K562 (cell line): ENCODE measurements around the gene MRPL48. TPM values are rescaled to one million over a fixed set of nuclear protein-coding genes. Genes with fewer than 3 reads are reported as not detected.

Source experiments
- ATF1 ChIP-seq, 2 experiments: fragments of 450-650 bp in 1 of 2; IDR thresholded peaks; 2 replicates each; pipeline ENCODE4 v1.6.1; 2016; ENCODE audit warnings: missing compliant biosample characterization in 1 of 2, missing genetic modification characterization in 1 of 2
- CHD4 ChIP-seq: fragments of 200-600 bp; sonication (generic); IDR thresholded peaks from 3 replicates; pipeline ENCODE4 v1.6.1; 2012; ENCODE audit warnings: low read depth, mild to moderate bottlenecking, mixed read lengths, low read length, inconsistent platforms; ENCODE audit not compliant: insufficient read depth, insufficient replicate concordance, poor library complexity, severe bottlenecking
- FOXJ2 ChIP-seq: fragments of 200-800 bp; sonication (Bioruptor generic); IDR thresholded peaks from 2 replicates; pipeline ENCODE4 v1.6.1; 2016; ENCODE audit warnings: missing genetic modification characterization, missing compliant biosample characterization
- HDAC1 ChIP-seq, 2 experiments: fragments of 450-650 bp; IDR thresholded peaks; 2 replicates each; pipeline ENCODE4 v1.6.1; 2016 to 2017; ENCODE audit warnings: inconsistent platforms in 1 of 2, mild to moderate bottlenecking in 1 of 2, moderate library complexity in 1 of 2
- KLF10 ChIP-seq: fragments of 250-450 bp; sonication (Bioruptor Pico); IDR thresholded peaks from 2 replicates; pipeline ENCODE4 v1.6.1; 2021; ENCODE audit warnings: matching md5 sums
- SMAD1 ChIP-seq: fragments of 150-350 bp; IDR thresholded peaks from 2 replicates; pipeline ENCODE4 v1.6.1; 2014; ENCODE audit warnings: low read length, low read depth; ENCODE audit not compliant: partially characterized antibody
- SRF ChIP-seq, 2 experiments: fragments of 250-450, 450-650 bp in 1 of 2; sonication (Bioruptor Pico) in 1 of 2; sonication (generic) in 1 of 2; formaldehyde crosslinking; IDR thresholded peaks; 2 replicates each; pipeline versions ENCODE4 v1.5.0 to v1.5.1; 2020 to 2022; ENCODE audit warnings: mild to moderate bottlenecking in 1 of 2, missing genetic modification reagents in 1 of 2
- ZNF551 ChIP-seq: fragments of 250-450 bp; sonication (Bioruptor Pico); IDR thresholded peaks from 2 replicates; pipeline ENCODE4 v1.5.0; 2021; ENCODE audit warnings: mild to moderate bottlenecking, moderate library complexity
- polyA plus RNA-seq, 8 experiments: library from polyadenylated mRNA; depleted of rRNA in 4 of 8; stranded (reverse) in 5 of 8; unstranded in 3 of 8; fragments of >200 nt; fragmentation: Nextera tagmentation in 2 of 8; fragmentation: Illumina TruSeq in 1 of 8; extraction: Ambion mirVana in 2 of 8; extraction: Trizol in 1 of 8; gene quantifications; 2 replicates each; pipeline versions ENCODE4 v1.2.1 to v1.2.3, GENCODE V29; 2011 to 2014; ENCODE audit warnings: inconsistent platforms in 1 of 8, missing spikeins in 1 of 8
- total RNA-seq, 7 experiments: library from RNA; depleted of rRNA in 6 of 7; stranded (reverse); fragments of >200 nt in 6 of 7; fragmentation: Illumina TruSeq in 2 of 7; extraction: Trizol in 2 of 7; gene quantifications; 2 replicates each; pipeline versions ENCODE4 v1.2.1 to v1.2.3, GENCODE V29; 2011 to 2021; ENCODE audit warnings: low replicate concordance in 1 of 7
- TF ChIP-seq, protein P1 (sequence below): fragments of 250-450 bp; sonication (Bioruptor Pico); IDR thresholded peaks from 2 replicates; pipeline ENCODE4 v1.5.0; 2021; ENCODE audit warnings: mild to moderate bottlenecking, moderate library complexity
- TF ChIP-seq, protein P2 (sequence below): fragments of 200-800 bp; sonication (Bioruptor generic); IDR thresholded peaks from 2 replicates; pipeline ENCODE4 v1.6.1; 2016; ENCODE audit warnings: missing genetic modification characterization, missing compliant biosample characterization
- TF ChIP-seq, protein P3 (sequence below): sonication (generic); formaldehyde crosslinking; IDR thresholded peaks from 2 replicates; pipeline ENCODE4 v1.9.0; 2022; ENCODE audit warnings: mild to moderate bottlenecking, missing genetic modification reagents
- TF ChIP-seq, protein P4 (sequence below): sonication (generic); formaldehyde crosslinking; IDR thresholded peaks from 2 replicates; pipeline ENCODE4 v1.8.1; 2023; ENCODE audit warnings: mild to moderate bottlenecking, missing genetic modification reagents

Gene MRPL48
- total and polyA plus RNA-seq, 9 of the 15 experiments (the other 6 are each of a cell fraction or from before 2014, with no cell fraction given): 66.0 to 237 (median 104) TPM

DNA sequence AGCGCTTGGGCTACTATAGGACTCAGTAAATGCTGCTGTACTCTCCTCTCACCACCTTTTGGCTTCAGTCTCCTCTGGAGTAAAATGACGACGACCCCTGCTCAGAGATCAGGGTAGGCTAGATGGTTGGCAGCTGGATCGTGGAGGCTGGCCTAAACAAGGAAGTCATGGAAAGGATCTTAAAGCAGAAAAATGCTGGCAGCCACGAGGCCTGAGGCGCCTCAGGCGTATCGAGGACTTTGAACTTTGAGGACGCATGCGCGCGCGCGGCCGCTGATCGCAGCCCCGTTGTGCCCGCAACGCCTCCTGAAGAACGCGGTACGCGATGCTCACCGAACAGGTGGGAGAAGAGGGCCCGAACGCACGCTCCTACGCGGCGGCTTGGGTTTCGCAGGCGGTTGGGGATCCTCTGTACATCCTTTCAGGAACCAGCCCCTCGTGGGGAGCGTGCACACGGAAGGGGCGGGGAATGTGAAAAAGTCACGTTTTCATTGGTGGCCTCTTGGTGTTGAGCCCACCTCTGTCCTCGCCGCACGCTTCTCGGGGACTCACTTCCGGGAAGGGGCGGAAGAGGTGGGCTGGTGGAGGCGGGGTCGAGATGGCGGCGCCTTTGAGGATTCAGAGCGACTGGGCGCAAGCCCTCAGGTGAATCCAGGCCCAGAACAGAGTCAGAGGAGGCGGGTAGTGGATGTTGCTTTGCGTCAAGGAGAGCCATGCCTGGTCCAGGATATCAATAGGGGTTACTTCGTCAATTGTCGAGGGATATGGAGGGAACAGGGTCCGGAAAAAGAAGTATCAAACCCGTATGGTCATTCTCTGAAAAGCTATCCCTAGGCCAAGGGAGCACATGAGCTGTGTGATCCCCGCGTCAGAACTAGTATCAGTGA lies 89.0 kb downstream of the MRPL48 start, which contains the start of the genes COA4 and PAAF1 (continued):
- TF ChIP-seq, protein P1, sequence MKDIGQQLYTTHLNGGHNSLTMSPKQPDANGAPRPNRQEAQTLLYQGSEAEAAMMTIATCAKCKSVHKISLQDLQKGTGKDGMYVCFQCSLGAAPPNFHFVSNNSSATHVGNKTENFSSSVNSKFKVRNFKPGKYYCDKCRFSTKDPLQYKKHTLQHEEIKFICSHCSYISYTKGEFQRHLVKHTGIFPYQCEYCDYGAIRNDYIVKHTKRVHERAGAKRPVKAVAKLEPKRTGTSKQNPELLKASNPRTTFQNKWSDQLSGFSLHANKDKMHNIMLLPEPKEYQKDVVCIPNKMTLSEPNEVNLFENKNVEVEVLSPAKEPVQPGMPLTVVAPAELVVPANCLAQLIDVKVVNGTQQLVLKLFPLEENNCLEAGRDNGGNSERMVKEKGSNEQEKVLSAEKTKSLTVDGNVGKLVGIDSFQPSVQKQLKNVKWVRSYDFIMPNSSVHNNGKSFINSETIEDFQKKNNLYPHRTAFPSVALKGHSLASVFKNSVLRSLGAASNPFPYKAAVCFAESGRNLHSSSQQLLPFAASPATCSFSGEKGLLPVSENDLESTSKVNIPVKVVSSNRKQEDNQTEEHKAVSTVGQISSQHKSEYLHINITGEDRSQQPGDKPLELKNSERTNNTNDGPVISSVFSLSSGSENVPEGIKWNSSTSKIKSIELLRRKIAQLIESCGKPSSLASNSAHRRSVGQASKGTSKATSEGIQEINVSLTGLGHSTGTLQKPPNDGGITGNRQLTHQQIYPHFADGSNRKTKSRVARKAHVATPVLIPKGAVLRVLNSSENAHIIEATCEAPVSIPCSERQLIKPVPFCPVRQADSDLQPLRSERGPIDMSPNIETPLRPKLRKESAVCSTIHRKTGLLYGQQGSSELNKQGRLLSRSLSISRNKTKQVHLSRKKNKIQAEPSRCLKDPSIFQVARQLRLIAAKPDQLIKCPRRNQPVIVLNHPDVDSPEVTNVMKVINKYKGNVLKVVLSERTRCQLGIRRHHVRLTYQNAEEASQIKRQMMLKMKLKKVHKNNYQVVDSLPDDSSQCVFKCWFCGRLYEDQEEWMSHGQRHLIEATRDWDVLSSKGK (CRISPR knock-in tag): no peak
- TF ChIP-seq CHD4 (no peak), KLF10 (CRISPR knock-in tag) (no peak), SRF (CRISPR knock-in tag; IDR thresholded peaks at IDR 0.05) (peak in 1 of 2 experiments; percentile 28; a peak in 1 of 4 replicates), HDAC1 (IDR thresholded peaks at IDR 0.05) (peak in 1 of 2 experiments; percentile 96; a peak in 2 of 4 replicates), SMAD1 (peak; percentile 48), ZNF551 (CRISPR knock-in tag) (no peak), ATF1 (CRISPR knock-in tag; IDR thresholded peaks at IDR 0.05) (no peak), ATF1 (tag; IDR thresholded peaks at IDR 0.05) (peak; percentile 85), FOXJ2 (tag) (no peak)
- TF ChIP-seq, protein P2, sequence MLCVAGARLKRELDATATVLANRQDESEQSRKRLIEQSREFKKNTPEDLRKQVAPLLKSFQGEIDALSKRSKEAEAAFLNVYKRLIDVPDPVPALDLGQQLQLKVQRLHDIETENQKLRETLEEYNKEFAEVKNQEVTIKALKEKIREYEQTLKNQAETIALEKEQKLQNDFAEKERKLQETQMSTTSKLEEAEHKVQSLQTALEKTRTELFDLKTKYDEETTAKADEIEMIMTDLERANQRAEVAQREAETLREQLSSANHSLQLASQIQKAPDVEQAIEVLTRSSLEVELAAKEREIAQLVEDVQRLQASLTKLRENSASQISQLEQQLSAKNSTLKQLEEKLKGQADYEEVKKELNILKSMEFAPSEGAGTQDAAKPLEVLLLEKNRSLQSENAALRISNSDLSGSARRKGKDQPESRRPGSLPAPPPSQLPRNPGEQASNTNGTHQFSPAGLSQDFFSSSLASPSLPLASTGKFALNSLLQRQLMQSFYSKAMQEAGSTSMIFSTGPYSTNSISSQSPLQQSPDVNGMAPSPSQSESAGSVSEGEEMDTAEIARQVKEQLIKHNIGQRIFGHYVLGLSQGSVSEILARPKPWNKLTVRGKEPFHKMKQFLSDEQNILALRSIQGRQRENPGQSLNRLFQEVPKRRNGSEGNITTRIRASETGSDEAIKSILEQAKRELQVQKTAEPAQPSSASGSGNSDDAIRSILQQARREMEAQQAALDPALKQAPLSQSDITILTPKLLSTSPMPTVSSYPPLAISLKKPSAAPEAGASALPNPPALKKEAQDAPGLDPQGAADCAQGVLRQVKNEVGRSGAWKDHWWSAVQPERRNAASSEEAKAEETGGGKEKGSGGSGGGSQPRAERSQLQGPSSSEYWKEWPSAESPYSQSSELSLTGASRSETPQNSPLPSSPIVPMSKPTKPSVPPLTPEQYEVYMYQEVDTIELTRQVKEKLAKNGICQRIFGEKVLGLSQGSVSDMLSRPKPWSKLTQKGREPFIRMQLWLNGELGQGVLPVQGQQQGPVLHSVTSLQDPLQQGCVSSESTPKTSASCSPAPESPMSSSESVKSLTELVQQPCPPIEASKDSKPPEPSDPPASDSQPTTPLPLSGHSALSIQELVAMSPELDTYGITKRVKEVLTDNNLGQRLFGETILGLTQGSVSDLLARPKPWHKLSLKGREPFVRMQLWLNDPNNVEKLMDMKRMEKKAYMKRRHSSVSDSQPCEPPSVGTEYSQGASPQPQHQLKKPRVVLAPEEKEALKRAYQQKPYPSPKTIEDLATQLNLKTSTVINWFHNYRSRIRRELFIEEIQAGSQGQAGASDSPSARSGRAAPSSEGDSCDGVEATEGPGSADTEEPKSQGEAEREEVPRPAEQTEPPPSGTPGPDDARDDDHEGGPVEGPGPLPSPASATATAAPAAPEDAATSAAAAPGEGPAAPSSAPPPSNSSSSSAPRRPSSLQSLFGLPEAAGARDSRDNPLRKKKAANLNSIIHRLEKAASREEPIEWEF (CRISPR knock-in tag): no peak
- TF ChIP-seq, protein P3, sequence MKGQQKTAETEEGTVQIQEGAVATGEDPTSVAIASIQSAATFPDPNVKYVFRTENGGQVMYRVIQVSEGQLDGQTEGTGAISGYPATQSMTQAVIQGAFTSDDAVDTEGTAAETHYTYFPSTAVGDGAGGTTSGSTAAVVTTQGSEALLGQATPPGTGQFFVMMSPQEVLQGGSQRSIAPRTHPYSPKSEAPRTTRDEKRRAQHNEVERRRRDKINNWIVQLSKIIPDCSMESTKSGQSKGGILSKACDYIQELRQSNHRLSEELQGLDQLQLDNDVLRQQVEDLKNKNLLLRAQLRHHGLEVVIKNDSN (CRISPR knock-in tag): peak; percentile 63
- TF ChIP-seq, protein P4, sequence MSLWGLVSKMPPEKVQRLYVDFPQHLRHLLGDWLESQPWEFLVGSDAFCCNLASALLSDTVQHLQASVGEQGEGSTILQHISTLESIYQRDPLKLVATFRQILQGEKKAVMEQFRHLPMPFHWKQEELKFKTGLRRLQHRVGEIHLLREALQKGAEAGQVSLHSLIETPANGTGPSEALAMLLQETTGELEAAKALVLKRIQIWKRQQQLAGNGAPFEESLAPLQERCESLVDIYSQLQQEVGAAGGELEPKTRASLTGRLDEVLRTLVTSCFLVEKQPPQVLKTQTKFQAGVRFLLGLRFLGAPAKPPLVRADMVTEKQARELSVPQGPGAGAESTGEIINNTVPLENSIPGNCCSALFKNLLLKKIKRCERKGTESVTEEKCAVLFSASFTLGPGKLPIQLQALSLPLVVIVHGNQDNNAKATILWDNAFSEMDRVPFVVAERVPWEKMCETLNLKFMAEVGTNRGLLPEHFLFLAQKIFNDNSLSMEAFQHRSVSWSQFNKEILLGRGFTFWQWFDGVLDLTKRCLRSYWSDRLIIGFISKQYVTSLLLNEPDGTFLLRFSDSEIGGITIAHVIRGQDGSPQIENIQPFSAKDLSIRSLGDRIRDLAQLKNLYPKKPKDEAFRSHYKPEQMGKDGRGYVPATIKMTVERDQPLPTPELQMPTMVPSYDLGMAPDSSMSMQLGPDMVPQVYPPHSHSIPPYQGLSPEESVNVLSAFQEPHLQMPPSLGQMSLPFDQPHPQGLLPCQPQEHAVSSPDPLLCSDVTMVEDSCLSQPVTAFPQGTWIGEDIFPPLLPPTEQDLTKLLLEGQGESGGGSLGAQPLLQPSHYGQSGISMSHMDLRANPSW: no peak
